Fibroblast of lung (primary cell): ENCODE results near the gene MPC1L. TPM values are rescaled to one million over a fixed set of nuclear protein-coding genes. Genes with fewer than 3 reads are reported as not detected.

Source experiments
- DNase-seq, 2 donors: peaks; one replicate each; pipeline versions ENCODE4 v3.0.0 to v3.0.0-alpha.2; 2010; ENCODE audit warnings: low read depth in 2 of 2
- H2AFZ ChIP-seq: 2 replicates; pipeline ENCODE4 v1.5.1; 2012; ENCODE audit warnings: low read length, control low read depth, inconsistent platforms
- H3K27ac ChIP-seq: 2 replicates; pipeline ENCODE4 v1.5.1; 2011; ENCODE audit warnings: low read length, control low read depth; ENCODE audit not compliant: insufficient read depth
- H3K27me3 ChIP-seq: 2 replicates; pipeline ENCODE4 v1.5.1; 2011; ENCODE audit warnings: mild to moderate bottlenecking, low read length; ENCODE audit not compliant: control insufficient read depth, insufficient read depth
- H3K36me3 ChIP-seq: 2 replicates; pipeline ENCODE4 v1.5.1; 2011; ENCODE audit warnings: low read length; ENCODE audit not compliant: control insufficient read depth, insufficient read depth
- H3K4me1 ChIP-seq: 2 replicates; pipeline ENCODE4 v1.5.1; 2011; ENCODE audit warnings: low read length; ENCODE audit not compliant: control insufficient read depth, insufficient read depth; ENCODE audit errors: extremely low read depth
- H3K4me2 ChIP-seq: 2 replicates; pipeline ENCODE4 v1.5.1; 2011; ENCODE audit warnings: low read length, control low read depth; ENCODE audit not compliant: insufficient read depth; ENCODE audit errors: extremely low read depth
- H3K4me3 ChIP-seq, 4 experiments: fragments of 200-600 bp in 1 of 4; sonication (generic) in 1 of 4; replicated peaks in 1 of 4; 2 replicates each; pipeline ENCODE4 v1.5.1; 2011 to 2016; ENCODE audit warnings: low read length in 4 of 4, low read depth in 3 of 4, mild to moderate bottlenecking in 3 of 4, control low read depth in 2 of 4, inconsistent platforms in 1 of 4, mixed read lengths in 1 of 4; ENCODE audit not compliant: insufficient read depth in 1 of 4; ENCODE audit errors: control extremely low read depth in 1 of 4
- H3K79me2 ChIP-seq: 2 replicates; pipeline ENCODE4 v1.5.1; 2012; ENCODE audit warnings: mild to moderate bottlenecking, low read length, inconsistent platforms; ENCODE audit not compliant: control insufficient read depth, insufficient read depth
- H3K9ac ChIP-seq: 2 replicates; pipeline ENCODE4 v1.5.1; 2011; ENCODE audit warnings: mild to moderate bottlenecking, low read length, control low read depth; ENCODE audit not compliant: insufficient read depth
- H3K9me3 ChIP-seq: 2 replicates; pipeline ENCODE4 v1.5.1; 2012; ENCODE audit warnings: low read depth, low read length; ENCODE audit not compliant: control insufficient read depth, insufficient read depth
- H4K20me1 ChIP-seq: 2 replicates; pipeline ENCODE4 v1.5.1; 2011; ENCODE audit warnings: low read length; ENCODE audit not compliant: control insufficient read depth, insufficient read depth; ENCODE audit errors: extremely low read depth
- CTCF ChIP-seq, 2 donors: IDR thresholded peaks in 1 of 2; conservative IDR thresholded peaks in 1 of 2; 1 replicate in 1 of 2; 2 replicates in 1 of 2; pipeline ENCODE4 v1.5.1; 2011 to 2012; ENCODE audit warnings: low read length in 2 of 2, control low read depth in 1 of 2, inconsistent platforms in 1 of 2, low read depth in 1 of 2, mild to moderate bottlenecking in 1 of 2
- EZH2 ChIP-seq: IDR thresholded peaks from 2 replicates; pipeline ENCODE4 v1.5.1; 2012; ENCODE audit warnings: low read length, control low read depth, mild to moderate bottlenecking; ENCODE audit errors: missing control alignments
- polyA plus RNA-seq, 2 donors: library from polyadenylated mRNA; depleted of rRNA in 1 of 2; stranded (reverse) in 1 of 2; unstranded in 1 of 2; fragments of >200 nt; gene quantifications; 2 replicates each; pipeline ENCODE4 v1.2.1, GENCODE V29; 2011 to 2012; ENCODE audit warnings: missing spikeins in 1 of 2
- total RNA-seq: library from RNA; depleted of rRNA; stranded (reverse); fragments of >200 nt; gene quantifications from 2 replicates; pipeline ENCODE4 v1.2.1, GENCODE V29; 2014

The MPC1L gene
- total and polyA plus RNA-seq, 2 donors (not counting 1 experiment from before 2014, with no cell fraction given) = not detected

- Histone ChIP-seq H3K27me3 (no peaks in the 10 kb centered on the region), H3K4me3 (no peak overlapping the region), H3K4me2 (no peak overlapping the region), H2AFZ (no peak overlapping the region), H3K79me2 (peaks cover 1% of the 10 kb centered on the region), H3K4me1 (no peaks in the 10 kb centered on the region), H3K36me3 (no peaks in the 10 kb centered on the region), H3K9me3 (no peaks in the 10 kb centered on the region), H3K9ac (no peak overlapping the region), H3K27ac (no peak overlapping the region), H4K20me1 (no peaks in the 10 kb centered on the region)
- no peak for DNase-seq
- TF ChIP-seq EZH2 (no peak), CTCF (conservative IDR thresholded peaks at IDR 0.05 in 1 of 2, IDR thresholded peaks at IDR 0.05 in 1 of 2; ENCODE audit: low read depth in 1 of 2, low read length in 2 of 2) (no peak)
These were observed 46.9 kb upstream of the MPC1L start for GRCh38 chrX:40576291-40576690.

- no peak for DNase-seq
- TF ChIP-seq CTCF (conservative IDR thresholded peaks at IDR 0.05 in 1 of 2, IDR thresholded peaks at IDR 0.05 in 1 of 2; ENCODE audit: low read depth in 1 of 2, low read length in 2 of 2) = no peak
- TF ChIP-seq EZH2 = no peak
- peaks cover 16% of the 10 kb centered on the region for H3K79me2 ChIP-seq
- no peaks in the 10 kb centered on the region for H4K20me1 ChIP-seq
- H3K36me3 ChIP-seq = no peaks in the 10 kb centered on the region
- no peak overlapping the region for H3K27ac ChIP-seq
- no peaks in the 10 kb centered on the region for H3K9me3 ChIP-seq
- H3K4me3 ChIP-seq = no peak overlapping the region
- no peak overlapping the region for H2AFZ ChIP-seq
- no peak overlapping the region for H3K4me2 ChIP-seq
- no peaks in the 10 kb centered on the region for H3K27me3 ChIP-seq
- no peaks in the 10 kb centered on the region for H3K4me1 ChIP-seq
- no peak overlapping the region for H3K9ac ChIP-seq
These were observed 45.1 kb upstream of the MPC1L start for GRCh38 chrX:40578039-40578695.

- H3K9me3 ChIP-seq = no peaks in the 10 kb centered on the region
- H3K79me2 ChIP-seq = peaks cover 23% of the 10 kb centered on the region
- no peaks in the 10 kb centered on the region for H4K20me1 ChIP-seq
- no peak for DNase-seq
- H3K9ac ChIP-seq = no peak overlapping the region
- H3K4me1 ChIP-seq = no peaks in the 10 kb centered on the region
- H3K4me2 ChIP-seq = no peak overlapping the region
- H3K27ac ChIP-seq = no peak overlapping the region
- TF ChIP-seq EZH2 (no peak), CTCF (conservative IDR thresholded peaks at IDR 0.05 in 1 of 2, IDR thresholded peaks at IDR 0.05 in 1 of 2; ENCODE audit: low read depth in 1 of 2, low read length in 2 of 2) (no peak)
- no peak overlapping the region for H3K4me3 ChIP-seq
- no peak overlapping the region for H2AFZ ChIP-seq
- no peaks in the 10 kb centered on the region for H3K36me3 ChIP-seq
- H3K27me3 ChIP-seq = no peaks in the 10 kb centered on the region
These were observed 44.1 kb upstream of the MPC1L start for GRCh38 chrX:40579141-40579540.
